ENCODE results near the gene CYB561D1. TPM values are rescaled to one million over a fixed set of nuclear protein-coding genes. Genes with fewer than 3 reads are reported as not detected.
A peak's percentile ranks its signal among the peaks of the same experiment; 100 is the strongest.

The CYB561D1 gene
- total and polyA plus RNA-seq, 9 of the 15 experiments (the other 6 are each of a cell fraction or from before 2014, with no cell fraction given) = 0.71 to 7.2 (median 3.5) TPM

DNA sequence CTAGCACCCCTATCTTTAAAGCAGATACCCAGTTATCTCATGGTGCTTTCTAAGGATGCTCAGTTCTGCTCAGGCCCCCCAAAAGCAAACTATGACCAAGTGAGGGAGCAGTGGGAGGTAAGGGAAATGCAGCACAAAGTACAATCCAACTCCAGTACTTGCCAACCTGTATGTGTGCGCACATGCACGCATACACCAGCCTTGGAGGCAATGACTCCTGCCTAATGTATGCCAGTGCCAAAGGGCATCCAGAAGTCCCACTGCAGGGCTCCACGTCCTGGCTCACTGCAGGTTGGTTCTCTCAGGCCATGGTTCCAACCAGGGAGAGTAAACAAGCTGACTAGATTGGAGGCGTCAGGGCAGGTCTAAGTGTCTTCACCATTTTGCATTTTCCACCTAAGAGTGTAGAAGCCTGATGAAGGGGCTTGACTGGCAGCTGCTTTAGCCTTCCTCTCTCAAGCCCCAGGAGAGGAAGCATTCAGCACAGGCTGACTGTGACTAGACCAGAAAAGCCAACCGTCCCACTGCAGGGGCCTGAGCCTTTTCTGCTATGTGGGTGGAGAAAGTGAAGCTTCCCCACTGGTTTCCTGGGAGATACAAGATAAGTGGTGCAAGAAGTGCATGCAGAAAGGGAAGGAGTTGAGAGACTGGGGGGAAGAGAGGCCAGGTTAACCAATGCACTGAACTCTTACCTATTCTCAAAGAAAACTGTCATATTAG, 7.9 kb downstream of the CYB561D1 start:
- POLR2A ChIA-PET = interaction anchor here (0.6 to 3.1 kb wide), 11 partner anchors 8 to 486 kb away, joined by 3 to 17 read pairs (median 3); partner anchors contain the start of genes CYB561D1 and GNAI3
- ATAC-seq = peak; percentile 47
- WGBS (ENCODE audit: insufficient coverage, low coverage, missing lambda C conversion rate) = 49% methylated on average over 5 of the region's 5 CpGs
- CTCF ChIA-PET (ENCODE audit: low intra/inter-chr PET ratio) = interaction anchor here (6.4 kb wide), 1 partner anchor 30 kb away, joined by 84 read pairs; no protein-coding TSS in a partner anchor
- H4K20me1 ChIP-seq (replicated peaks; ENCODE audit: control insufficient read depth, insufficient read depth, low read length) = no peaks in the 10 kb centered on the region
- H3K9ac ChIP-seq (ENCODE audit: insufficient read depth in 1 of 2, low read depth in 2 of 2, low read length in 2 of 2) = peak overlapping the region in 1 of 2 experiments; percentile 68; a peak in 1 of 4 replicates
- in situ Hi-C loops (cut with MboI) (no loop called here), intact Hi-C loops (cut with micrococcal nuclease) (no loop called here)
- no peaks in the 10 kb centered on the region for H3K9me1 ChIP-seq (ENCODE audit: control insufficient read depth, insufficient read depth, low read length)
- H3K4me3 ChIP-seq = no peak overlapping the region
- DNase-seq (ENCODE audit: extremely low read depth in 1 of 4, low spot score in 3 of 4) = peak in 2 of 4 experiments; percentile 55 to 71
- peaks cover 0 to 6% of the 10 kb centered on the region in 2 experiments; a peak in 1 of 5 replicates for H3K27me3 ChIP-seq (ENCODE audit: control insufficient read depth in 2 of 2, insufficient read depth in 2 of 2, low read length in 2 of 2)
- 0 out of 4 replicates have a peak, but pooled peaks of 1 of the 2 experiments have one; percentile 32 for TF ChIP-seq FOXA3 (CRISPR knock-in tag; conservative IDR thresholded peaks at IDR 0.05 in 1 of 2, IDR thresholded peaks at IDR 0.05 in 1 of 2)
- TF ChIP-seq HMBOX1 (IDR thresholded peaks at IDR 0.05) = peak; percentile 36; the same call in 1 of the 2 replicates
- TF ChIP-seq GATA2 (CRISPR knock-in tag; IDR thresholded peaks at IDR 0.05) = 0 out of 2 replicates have a peak, but pooled peaks have one; percentile 8
- TF ChIP-seq EGR1 (conservative IDR thresholded peaks at IDR 0.05) = peak; percentile 27; the same call in 1 of the 2 replicates
- TF ChIP-seq ARHGAP35 (IDR thresholded peaks at IDR 0.05; ENCODE audit: partially characterized antibody) = no peak
- no peak for TF ChIP-seq JUND (IDR thresholded peaks at IDR 0.05; ENCODE audit: borderline replicate concordance, low read depth, low read length)
- 0 out of 3 replicates have a peak, but pooled peaks have one; percentile 2 for TF ChIP-seq JUND (tag; IDR thresholded peaks at IDR 0.05; ENCODE audit: borderline replicate concordance, low read depth, low read length)
- TF ChIP-seq NBN (IDR thresholded peaks at IDR 0.05; ENCODE audit: low read depth) = no peak
- no peak for TF ChIP-seq MYC (IDR thresholded peaks at IDR 0.05; ENCODE audit: low read depth, low read length)
- no peak for TF ChIP-seq MYC (CRISPR knock-in tag; IDR thresholded peaks at IDR 0.05; ENCODE audit: borderline replicate concordance, low read depth)
- TF ChIP-seq STAT5B (CRISPR knock-in tag; IDR thresholded peaks at IDR 0.05) = no peak
- TF ChIP-seq ZNF174 (CRISPR knock-in tag; IDR thresholded peaks at IDR 0.05) = no peak
- TF ChIP-seq ARID3A (IDR thresholded peaks at IDR 0.05; ENCODE audit: borderline replicate concordance, low read depth, low read length) = no peak
- H3K4me1 ChIP-seq (replicated peaks in 1 of 2; ENCODE audit: control insufficient read depth in 2 of 2, insufficient read depth in 2 of 2, low read length in 2 of 2) = peaks cover 12 to 31% of the 10 kb centered on the region in 2 experiments
- no peak overlapping the region for H3K27ac ChIP-seq (ENCODE audit: extremely low read depth, low read depth, low read length)
- H3K9me3 ChIP-seq (replicated peaks; ENCODE audit: control insufficient read depth, insufficient read depth, low read depth, low read length) = no peaks in the 10 kb centered on the region
- FAIRE-seq = peak; percentile 65
- H2AFZ ChIP-seq (ENCODE audit: low read depth, low read length) = no peak overlapping the region
- BruUV-seq (replicated peaks) = no TSS peak
- 0 out of 2 replicates have a peak overlapping the region, but pooled peaks have one; percentile 6 for H3K4me2 ChIP-seq (ENCODE audit: insufficient read depth, low read length)
- H3K79me2 ChIP-seq (ENCODE audit: control insufficient read depth, insufficient read depth, low read length) = no peaks in the 10 kb centered on the region
- peaks cover 14% of the 10 kb centered on the region; the same call in 1 of the 3 replicates for H3K36me3 ChIP-seq (ENCODE audit: control insufficient read depth, insufficient read depth, low read length)

All from K562 (cell line).